Central memory CD4-positive, alpha-beta T cell (primary cell): ENCODE results near the gene FBXW4.
"Not testable (repeated sequence)": the region's sequence is repeated elsewhere in the genome, so short reads cannot be mapped to it uniquely, and the experiment has no call there.

ENCODE experiments used
- DNase-seq: peaks from one replicate; pipeline ENCODE4 v3.0.0; 2022

Gene FBXW4

GRCh38 chr10:101651336-101651735 is 43.6 kb downstream of the FBXW4 start:
- no peak for DNase-seq

- no peak for DNase-seq
These were observed 44.1 kb downstream of the FBXW4 start for GRCh38 chr10:101650863-101651262.

- no peak for DNase-seq
These were observed 45.4 kb downstream of the FBXW4 start for GRCh38 chr10:101649525-101650085.

GRCh38 chr10:101647255-101647654 is 47.7 kb downstream of the FBXW4 start:
- no peak for DNase-seq

GRCh38 chr10:101646364-101646763 is 48.6 kb downstream of the FBXW4 start:
- DNase-seq = no peak

GRCh38 chr10:101645659-101646058 is 49.3 kb downstream of the FBXW4 start:
- no peak for DNase-seq

GRCh38 chr10:101644002-101644401 is 51.0 kb downstream of the FBXW4 start:
- no peak for DNase-seq

GRCh38 chr10:101643546-101643945 is 51.4 kb downstream of the FBXW4 start:
- no peak for DNase-seq

GRCh38 chr10:101639141-101639900 is 55.6 kb downstream of the FBXW4 start:
- no peak for DNase-seq

GRCh38 chr10:101633510-101633909 is 61.5 kb downstream of the FBXW4 start:
- DNase-seq = not testable (repeated sequence)

- DNase-seq = no peak
These were observed 63.0 kb downstream of the FBXW4 start for GRCh38 chr10:101631821-101632475.

GRCh38 chr10:101630633-101630920 is 64.4 kb downstream of the FBXW4 start:
- no peak for DNase-seq

- DNase-seq = no peak
These were observed 64.9 kb downstream of the FBXW4 start for GRCh38 chr10:101629837-101630632.

GRCh38 chr10:101625821-101626412 is 69.1 kb downstream of the FBXW4 start:
- DNase-seq = no peak

- no peak for DNase-seq
These were observed 70.4 kb downstream of the FBXW4 start for GRCh38 chr10:101624526-101625102.

GRCh38 chr10:101623528-101623927 is 71.4 kb downstream of the FBXW4 start:
- no peak for DNase-seq

- no peak for DNase-seq
These were observed 75.0 kb downstream of the FBXW4 start for GRCh38 chr10:101619983-101620382.

GRCh38 chr10:101618871-101619270 is 76.1 kb downstream of the FBXW4 start:
- DNase-seq = no peak

- DNase-seq = no peak
These were observed 77.0 kb downstream of the FBXW4 start for GRCh38 chr10:101617824-101618568.

- no peak for DNase-seq
These were observed 77.7 kb downstream of the FBXW4 start for GRCh38 chr10:101617102-101617823.

- no peak for DNase-seq
These were observed 78.4 kb downstream of the FBXW4 start for GRCh38 chr10:101616415-101617101.
